Nephron (organoid): Measurements from ENCODE around the gene SLC8A1.

Experiments used
- H3K27ac Mint-ChIP-seq, 3 experiments: 2 replicates each; pipeline ENCODE4 v1.8.0; 2020; ENCODE audit warnings: mixed read lengths in 3 of 3, mild to moderate bottlenecking in 2 of 3, moderate library complexity in 1 of 3
- H3K27me3 Mint-ChIP-seq: 2 replicates; pipeline ENCODE4 v1.8.0; 2021; ENCODE audit warnings: low read depth, mild to moderate bottlenecking, moderate library complexity, mixed read lengths
- H3K36me3 Mint-ChIP-seq: 2 replicates; pipeline ENCODE4 v1.8.0; 2020; ENCODE audit warnings: low read depth, mixed read lengths
- H3K4me1 Mint-ChIP-seq: 2 replicates; pipeline ENCODE4 v1.8.0; 2020; ENCODE audit warnings: mixed read lengths
- H3K4me3 Mint-ChIP-seq, 3 experiments: 2 replicates each; pipeline ENCODE4 v1.8.0; 2020; ENCODE audit warnings: mild to moderate bottlenecking in 3 of 3, mixed read lengths in 3 of 3, moderate library complexity in 2 of 3
- H3K9me3 Mint-ChIP-seq: 2 replicates; pipeline ENCODE4 v1.8.0; 2020; ENCODE audit warnings: mixed read lengths
- CTCF ChIP-seq, 3 experiments: fragments of 200-600 bp; sonication (generic); IDR thresholded peaks; one replicate each; pipeline ENCODE4 v1.5.0; 2021; ENCODE audit warnings: antibody characterized with exemption in 3 of 3; ENCODE audit not compliant: unreplicated experiment in 3 of 3

The SLC8A1 gene

DNA sequence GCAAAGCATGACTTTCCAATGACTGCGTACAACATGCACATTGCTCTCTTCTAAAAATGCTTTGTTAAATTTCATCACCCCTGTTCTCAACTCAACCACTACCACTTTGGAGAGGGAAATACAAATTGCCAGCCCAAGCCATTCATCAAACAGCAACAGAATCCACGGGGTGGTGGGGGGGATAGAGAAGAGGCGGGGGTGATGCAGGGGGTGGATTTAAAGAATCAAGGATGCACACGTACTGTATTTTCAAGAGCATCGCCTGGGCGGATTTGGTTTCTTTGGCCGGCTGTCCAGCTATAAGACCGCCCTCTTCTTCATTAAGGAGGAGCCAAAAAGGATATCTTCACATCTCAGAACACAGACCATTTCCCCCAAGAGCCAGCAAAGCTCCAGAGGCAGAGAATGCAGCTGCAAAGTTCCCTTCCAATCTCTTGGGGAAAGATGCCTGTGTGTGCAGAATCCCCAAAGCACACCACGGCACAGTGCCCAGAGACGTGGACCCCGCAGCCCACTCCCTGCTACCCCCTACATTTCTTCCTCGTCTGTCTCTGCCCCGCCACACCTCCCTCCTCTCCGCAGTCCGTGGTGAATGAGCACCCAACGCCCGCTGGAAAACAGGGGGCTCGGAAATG lies 977 bp downstream of the SLC8A1 start:
- H3K36me3 Mint-ChIP-seq: peaks cover 14% of the 10 kb centered on the region
- TF ChIP-seq CTCF (IDR thresholded peaks at IDR 0.05; ENCODE audit: unreplicated experiment in 3 of 3): no peak
- peak overlapping the region; percentile 48 to 91 (median 82) for H3K27ac Mint-ChIP-seq
- peak overlapping the region; percentile 91 to 99 (median 96) for H3K4me3 Mint-ChIP-seq
- peaks cover 5% of the 10 kb centered on the region for H3K9me3 Mint-ChIP-seq
- H3K4me1 Mint-ChIP-seq: peaks cover 30% of the 10 kb centered on the region
- H3K27me3 Mint-ChIP-seq: peaks cover 24% of the 10 kb centered on the region

- Mint-ChIP-seq H3K9me3 (peaks cover 5% of the 10 kb centered on the region), H3K4me1 (peaks cover 30% of the 10 kb centered on the region), H3K27me3 (peaks cover 24% of the 10 kb centered on the region), H3K27ac (peak overlapping the region; percentile 48 to 91 (median 82)), H3K4me3 (peak overlapping the region; percentile 91 to 99 (median 96)), H3K36me3 (peaks cover 19% of the 10 kb centered on the region)
- TF ChIP-seq CTCF (IDR thresholded peaks at IDR 0.05; ENCODE audit: unreplicated experiment in 3 of 3): no peak
Measured at GRCh38 chr2:40450066-40450795, 1.7 kb downstream of the SLC8A1 start.

DNA sequence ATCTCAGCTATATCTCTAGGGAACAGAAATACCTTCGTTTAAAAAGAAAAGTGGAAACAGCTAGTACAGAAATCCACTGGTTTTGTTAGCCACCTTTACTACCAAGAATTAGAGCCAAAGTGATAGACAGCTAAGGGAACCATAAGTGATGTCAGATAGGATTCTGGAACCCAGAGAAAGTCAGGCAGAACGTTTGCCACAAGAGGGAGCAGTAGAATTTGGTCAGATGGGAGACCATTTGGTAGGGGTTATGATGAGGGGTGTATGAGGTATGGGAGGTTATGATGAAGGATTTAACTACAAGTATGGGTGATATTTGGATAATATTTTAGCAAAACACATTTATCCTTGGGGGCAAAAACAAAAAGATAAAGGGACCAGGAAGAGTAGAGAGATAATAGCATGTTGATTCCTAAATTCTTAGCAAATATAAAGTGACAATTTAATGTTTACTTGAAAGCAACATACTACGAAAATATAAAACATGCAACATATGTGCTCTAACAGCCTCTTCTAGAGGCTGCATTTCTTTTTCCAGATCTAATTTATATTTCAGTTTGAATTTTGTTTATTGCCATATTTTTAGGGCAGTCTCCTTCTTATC lies 3.3 kb downstream of the SLC8A1 start:
- Mint-ChIP-seq H3K27ac (peak overlapping the region; percentile 1 to 40 (median 1)), H3K27me3 (peaks cover 20% of the 10 kb centered on the region), H3K9me3 (peaks cover 5% of the 10 kb centered on the region), H3K4me1 (peaks cover 30% of the 10 kb centered on the region), H3K36me3 (peaks cover 28% of the 10 kb centered on the region), H3K4me3 (peak overlapping the region; percentile 31 to 62 (median 51))
- peak; percentile 37 to 56 (median 54) for TF ChIP-seq CTCF (IDR thresholded peaks at IDR 0.05; ENCODE audit: unreplicated experiment in 3 of 3)

DNA sequence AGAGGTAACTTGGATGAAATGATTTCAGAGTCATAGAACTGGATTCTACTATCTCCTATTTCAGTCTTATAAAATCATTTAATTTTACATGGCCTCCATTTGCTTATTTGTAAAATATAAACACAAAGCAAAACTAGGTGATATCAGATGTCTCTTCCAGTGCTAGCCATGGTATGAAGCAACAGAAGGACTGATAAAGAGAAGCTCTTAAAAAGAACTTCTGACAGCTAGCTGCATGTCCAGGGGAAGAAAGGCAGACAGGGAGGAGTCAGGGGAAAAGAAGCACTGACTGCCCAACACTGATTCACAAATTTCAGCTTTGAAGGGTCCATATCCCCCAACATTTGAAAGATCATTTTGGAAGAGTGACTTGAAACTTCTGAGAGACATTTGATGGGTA lies 6.4 kb downstream of the SLC8A1 start:
- TF ChIP-seq CTCF (IDR thresholded peaks at IDR 0.05; ENCODE audit: unreplicated experiment in 3 of 3): no peak
- H3K9me3 Mint-ChIP-seq: peaks cover 3% of the 10 kb centered on the region
- H3K4me1 Mint-ChIP-seq: peaks cover 17% of the 10 kb centered on the region
- H3K4me3 Mint-ChIP-seq: no peak overlapping the region
- H3K36me3 Mint-ChIP-seq: peaks cover 41% of the 10 kb centered on the region
- H3K27ac Mint-ChIP-seq: no peak overlapping the region
- no peaks in the 10 kb centered on the region for H3K27me3 Mint-ChIP-seq

DNA sequence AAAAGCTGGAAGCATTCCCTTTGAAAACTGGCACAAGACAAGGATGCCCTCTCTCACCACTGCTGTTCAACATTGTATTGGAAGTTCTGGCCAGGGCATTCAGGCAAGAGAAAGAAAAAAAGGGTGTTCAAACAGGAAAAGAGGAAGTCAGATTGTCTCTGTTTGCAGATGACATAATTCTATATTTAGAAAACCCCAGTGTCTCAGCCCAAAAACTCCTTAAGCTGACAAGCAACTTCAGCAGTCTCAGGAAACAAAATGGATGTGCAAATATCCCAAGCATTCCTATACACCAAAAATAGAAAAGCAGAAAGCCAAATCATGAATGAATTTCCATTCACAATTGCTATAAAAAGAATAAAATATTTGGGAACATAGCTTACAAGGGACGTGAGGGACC lies 11.1 kb downstream of the SLC8A1 start:
- Mint-ChIP-seq H3K27me3 (no peaks in the 10 kb centered on the region), H3K9me3 (peaks cover 4% of the 10 kb centered on the region), H3K27ac (no peak overlapping the region), H3K4me3 (no peak overlapping the region), H3K36me3 (peaks cover 27% of the 10 kb centered on the region), H3K4me1 (no peaks in the 10 kb centered on the region)
- TF ChIP-seq CTCF (IDR thresholded peaks at IDR 0.05; ENCODE audit: unreplicated experiment in 3 of 3): no peak
